Stimulated activated CD4-positive, alpha-beta T cell treated with anti-CD3 and anti-CD28 coated beads, Interleukin-12 subunit alpha, Interleukin-12 subunit beta, amount 100 ng/mL, for 4 hours (primary cell): Measurements from ENCODE around the gene SETD7.
"Not testable (repeated sequence)": the region's sequence is repeated elsewhere in the genome, so short reads cannot be mapped to it uniquely, and the experiment has no call there.

Experiments used
- DNase-seq: peaks from one replicate; pipeline ENCODE4 v3.0.0-alpha.2; 2020

Gene SETD7

GRCh38 chr4:139508581-139509237 is 47.3 kb downstream of the SETD7 start:
- DNase-seq: no peak

- DNase-seq: no peak
Measured at GRCh38 chr4:139506774-139507173, 49.2 kb downstream of the SETD7 start.

GRCh38 chr4:139503622-139504166 is 52.3 kb downstream of the SETD7 start:
- DNase-seq: no peak

- no peak for DNase-seq
Measured at GRCh38 chr4:139501927-139502899, 53.8 kb downstream of the SETD7 start.

GRCh38 chr4:139501527-139501926 is 54.5 kb downstream of the SETD7 start:
- DNase-seq: no peak

GRCh38 chr4:139501117-139501516 is 54.9 kb downstream of the SETD7 start:
- DNase-seq: no peak

GRCh38 chr4:139499186-139499585 is 56.8 kb downstream of the SETD7 start:
- DNase-seq: no peak

GRCh38 chr4:139493176-139493575 is 62.8 kb downstream of the SETD7 start:
- no peak for DNase-seq

- DNase-seq: no peak
Measured at GRCh38 chr4:139492429-139492828, 63.6 kb downstream of the SETD7 start.

- DNase-seq: no peak
Measured at GRCh38 chr4:139489638-139490037, 66.4 kb downstream of the SETD7 start.

- no peak for DNase-seq
Measured at GRCh38 chr4:139488442-139488841, 67.6 kb downstream of the SETD7 start.

- no peak for DNase-seq
Measured at GRCh38 chr4:139484783-139485311, 71.2 kb downstream of the SETD7 start.

- no peak for DNase-seq
Measured at GRCh38 chr4:139483000-139483399, 73.0 kb downstream of the SETD7 start.

GRCh38 chr4:139481465-139481864 is 74.6 kb downstream of the SETD7 start:
- no peak for DNase-seq

- no peak for DNase-seq
Measured at GRCh38 chr4:139476363-139476762, 79.7 kb downstream of the SETD7 start.

- no peak for DNase-seq
Measured at GRCh38 chr4:139472852-139473251, 83.2 kb downstream of the SETD7 start.

- DNase-seq: no peak
Measured at GRCh38 chr4:139470997-139471665, 84.9 kb downstream of the SETD7 start.

GRCh38 chr4:139470295-139470694 is 85.7 kb downstream of the SETD7 start:
- no peak for DNase-seq

- DNase-seq: no peak
Measured at GRCh38 chr4:139469869-139470268, 86.2 kb downstream of the SETD7 start.

GRCh38 chr4:139469216-139469615 is 86.8 kb downstream of the SETD7 start:
- DNase-seq: no peak

- not testable (repeated sequence) for DNase-seq
Measured at GRCh38 chr4:139468756-139469155, 87.3 kb downstream of the SETD7 start.

GRCh38 chr4:139465922-139466321 is 90.1 kb downstream of the SETD7 start:
- DNase-seq: no peak

- not testable (repeated sequence) for DNase-seq
Measured at GRCh38 chr4:139464512-139464911, 91.5 kb downstream of the SETD7 start.
